Renal cortex interstitium (tissue), 11 donors: Measurements from ENCODE around the gene RIMKLA. TPM values are rescaled to one million over a fixed set of nuclear protein-coding genes. Genes with fewer than 3 reads are reported as not detected.

Source experiments
- DNase-seq, 11 donors: peaks; one replicate each; pipeline ENCODE4 v3.0.0-alpha.2; 2013; ENCODE audit warnings: low read depth in 9 of 11, low spot score in 4 of 11; ENCODE audit errors: extremely low read depth in 1 of 11
- polyA plus RNA-seq, 3 donors: library from polyadenylated mRNA; unstranded; fragments of 120-200 nt; gene quantifications; one replicate each; pipeline ENCODE4 v1.2.1, GENCODE V29; 2013; ENCODE audit not compliant: insufficient read length in 3 of 3

RIMKLA gene
- polyA plus RNA-seq, 3 donors = 0.73 to 0.92 (median 0.73) TPM

DNA sequence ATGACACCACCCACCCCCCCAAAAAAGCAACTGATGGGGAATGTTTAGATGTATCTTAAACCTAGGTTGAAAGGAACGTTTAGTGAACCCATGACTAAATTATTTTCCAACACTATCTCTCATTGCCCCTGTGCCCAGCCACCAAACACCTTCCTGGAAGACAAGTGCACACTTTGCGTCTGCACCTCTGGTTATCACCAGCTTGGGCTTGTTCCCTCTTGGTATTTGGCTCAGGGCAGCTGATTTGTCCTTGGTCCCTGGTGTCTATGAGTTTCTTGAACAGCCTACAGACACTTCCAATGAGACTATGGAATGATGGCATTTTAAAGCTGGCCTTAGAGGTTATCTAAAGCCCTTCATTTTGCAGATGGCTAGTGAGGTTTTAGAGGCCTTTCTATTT, 15.5 kb upstream of the RIMKLA start:
- no peak for DNase-seq

DNA sequence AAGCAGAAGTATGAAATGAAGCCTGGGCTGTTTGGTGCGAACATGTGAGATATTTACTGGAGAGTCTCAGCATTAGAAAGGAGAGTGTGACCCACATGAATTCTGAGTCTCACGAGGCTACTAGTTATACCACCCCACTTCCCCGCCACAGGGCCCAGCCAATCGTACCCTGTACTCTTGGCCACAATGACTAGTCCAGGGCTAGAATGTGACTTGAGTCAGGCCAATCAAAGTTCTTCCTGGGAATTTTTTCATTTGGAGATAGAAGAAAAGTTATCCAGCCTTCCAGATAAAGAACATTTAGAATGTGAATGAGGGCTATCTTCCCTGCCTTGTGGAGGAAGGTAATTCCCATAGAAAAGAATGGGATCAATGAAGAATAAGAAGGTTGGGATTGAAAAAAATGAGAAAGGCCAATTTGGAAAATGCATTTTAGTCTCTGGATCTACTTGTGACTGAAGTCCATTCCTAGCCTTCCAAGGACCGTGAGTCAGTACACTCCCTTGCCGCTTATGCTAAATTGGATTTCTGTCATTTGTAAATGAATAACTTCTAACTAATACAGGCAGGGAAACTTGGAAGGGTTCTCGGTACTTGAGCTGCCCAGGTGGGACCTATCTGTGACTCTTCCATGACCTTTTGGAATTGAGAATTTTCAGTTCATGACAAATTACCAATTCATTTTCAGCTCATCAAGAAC, 12.3 kb upstream of the RIMKLA start:
- peak in 1 of 11 donors; percentile 22 for DNase-seq

DNA sequence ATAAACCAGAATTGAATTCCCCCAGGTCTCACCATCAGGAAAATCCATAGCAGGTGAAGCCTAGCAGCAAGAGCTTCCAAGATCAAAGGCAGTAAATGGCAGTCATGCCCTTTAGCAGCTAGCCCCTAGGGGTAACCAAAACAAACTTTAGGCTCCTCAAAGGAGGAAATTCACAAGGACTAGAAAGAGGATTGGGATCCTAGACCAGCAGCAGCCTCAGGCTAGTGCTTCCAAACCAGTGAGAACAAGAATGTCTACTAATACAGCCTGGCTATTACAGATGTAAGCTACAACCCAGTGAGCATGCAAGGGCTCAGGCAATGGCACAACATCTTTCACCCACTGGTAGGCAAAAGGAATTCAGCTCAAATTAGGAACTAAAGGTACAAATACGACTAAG, 11.1 kb upstream of the RIMKLA start:
- no peak for DNase-seq

DNA sequence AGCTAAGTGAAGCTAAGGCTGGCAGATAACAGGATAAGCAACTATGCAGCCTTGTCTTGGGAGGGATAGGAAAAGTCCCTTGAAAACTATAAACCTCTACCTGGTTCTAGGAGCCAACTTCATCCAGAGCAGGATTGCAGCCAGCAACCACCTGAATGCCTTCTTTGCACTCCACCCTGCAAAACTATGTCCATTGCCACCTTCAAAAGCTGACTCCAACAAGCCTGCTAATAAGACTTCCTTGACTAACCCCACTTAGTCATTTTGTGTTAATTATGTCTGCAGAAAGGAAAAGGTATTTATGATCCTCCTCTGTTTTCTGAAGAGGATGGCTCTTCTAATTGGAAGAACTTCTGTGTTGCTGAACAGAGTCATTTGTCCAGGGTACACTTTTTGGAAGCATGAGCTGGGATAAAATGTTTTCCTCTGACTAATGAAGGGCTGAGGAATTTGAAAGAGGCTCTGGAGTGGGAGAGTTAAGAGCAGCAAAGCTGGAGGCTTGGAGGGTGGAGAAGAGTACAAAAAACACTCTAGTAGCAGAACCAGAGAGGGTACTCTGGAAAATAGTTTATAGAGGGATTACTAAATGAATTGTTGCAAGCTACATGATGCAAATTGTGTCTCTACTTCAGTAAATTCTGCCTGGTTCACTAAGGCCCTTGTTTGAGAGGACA, 9.6 kb upstream of the RIMKLA start:
- no peak for DNase-seq

DNA sequence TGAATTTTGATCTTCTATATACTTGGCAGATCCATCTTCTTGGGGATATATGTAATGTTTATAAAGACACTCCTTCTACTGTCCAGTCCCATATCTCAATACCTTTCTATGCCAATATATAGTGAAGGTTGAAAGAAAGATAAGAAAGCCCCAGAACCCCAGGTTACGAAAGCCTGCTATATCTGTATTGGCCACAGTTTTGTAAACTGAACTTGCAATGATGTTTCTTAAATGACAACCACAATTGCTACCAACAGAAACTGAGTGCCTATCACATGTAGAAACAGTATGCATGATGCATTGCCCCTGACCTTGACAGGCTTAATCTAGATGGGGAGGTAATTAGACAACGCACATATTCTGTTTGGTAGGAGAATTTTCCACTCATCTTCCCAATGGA, 7.8 kb upstream of the RIMKLA start:
- DNase-seq = no peak

DNA sequence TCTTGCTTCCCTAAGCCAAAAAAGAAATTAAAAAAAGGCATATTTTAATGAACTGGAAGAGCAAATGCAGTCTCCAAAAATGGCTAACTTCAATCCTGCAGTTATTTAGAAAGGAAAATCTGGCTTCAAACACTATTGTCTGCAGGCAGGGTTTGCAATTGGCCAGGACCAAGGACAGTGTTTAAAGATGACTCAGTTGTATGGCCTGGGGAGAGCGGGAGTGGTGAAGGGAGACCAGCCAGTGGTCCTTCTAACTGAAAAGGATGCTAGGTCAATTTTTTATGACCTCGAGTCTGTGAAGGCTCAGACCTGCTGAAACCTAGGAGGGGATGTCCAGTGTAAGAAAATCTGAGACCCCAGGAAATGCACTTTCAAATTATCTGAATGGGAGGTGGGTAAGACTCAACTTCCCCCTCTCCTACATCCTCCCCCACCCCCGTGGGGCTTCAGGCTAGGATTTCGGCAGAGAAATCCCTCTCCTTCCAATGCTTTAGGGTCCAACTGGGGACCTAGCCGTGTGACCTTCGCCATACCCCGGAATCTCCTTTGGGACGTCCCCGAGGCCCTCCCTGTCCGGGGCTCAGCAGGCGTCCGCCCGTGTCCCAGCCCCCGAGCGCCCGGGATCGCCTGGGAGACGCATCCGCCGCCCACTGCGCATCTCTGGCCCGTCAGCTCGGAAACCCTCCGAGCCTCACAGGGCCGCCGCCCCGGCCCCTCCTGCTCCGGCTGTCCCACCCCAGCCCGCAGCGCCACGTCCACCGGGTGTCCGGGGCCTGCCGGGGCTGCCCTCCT, 602 bp upstream of the RIMKLA start:
- peak in 1 of 11 donors; percentile 3 for DNase-seq

DNA sequence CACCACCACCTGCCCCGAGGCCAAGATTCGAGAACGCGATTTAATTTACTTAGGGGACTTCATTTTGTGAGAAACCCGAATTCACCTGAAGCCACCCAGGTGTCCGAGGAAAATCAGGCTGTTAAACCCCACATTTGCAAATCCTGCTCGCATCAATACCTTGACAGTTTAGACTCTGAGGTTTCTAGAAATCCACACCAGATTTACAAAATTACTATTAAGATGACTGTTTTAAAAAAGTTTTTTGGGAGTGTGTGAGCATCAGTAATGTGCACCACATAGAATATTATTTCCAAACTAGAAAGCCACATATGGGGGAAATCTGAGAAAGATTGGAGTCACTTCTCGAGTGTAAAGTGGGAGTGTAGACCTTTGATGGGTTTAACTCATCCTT, 685 bp downstream of the RIMKLA start:
- DNase-seq = no peak

DNA sequence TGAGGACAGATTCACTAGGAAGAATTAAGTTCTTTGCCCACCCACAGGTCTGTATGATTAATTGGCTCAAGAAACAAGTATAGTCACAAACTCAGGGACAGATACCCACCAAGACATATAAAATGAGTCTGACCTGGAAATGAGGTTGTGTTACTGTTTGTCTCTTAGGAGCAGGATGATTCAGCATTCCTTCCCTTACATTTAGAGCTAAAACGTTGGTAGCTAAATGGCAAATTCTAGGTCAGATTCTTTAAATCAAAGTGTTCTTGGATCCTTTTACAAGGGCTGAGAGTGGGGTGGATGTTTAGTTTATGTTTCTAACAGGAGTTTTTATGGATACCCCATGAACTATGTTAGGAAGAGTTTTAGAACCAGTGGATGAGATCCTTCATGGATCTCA, 4.7 kb downstream of the RIMKLA start:
- no peak for DNase-seq

DNA sequence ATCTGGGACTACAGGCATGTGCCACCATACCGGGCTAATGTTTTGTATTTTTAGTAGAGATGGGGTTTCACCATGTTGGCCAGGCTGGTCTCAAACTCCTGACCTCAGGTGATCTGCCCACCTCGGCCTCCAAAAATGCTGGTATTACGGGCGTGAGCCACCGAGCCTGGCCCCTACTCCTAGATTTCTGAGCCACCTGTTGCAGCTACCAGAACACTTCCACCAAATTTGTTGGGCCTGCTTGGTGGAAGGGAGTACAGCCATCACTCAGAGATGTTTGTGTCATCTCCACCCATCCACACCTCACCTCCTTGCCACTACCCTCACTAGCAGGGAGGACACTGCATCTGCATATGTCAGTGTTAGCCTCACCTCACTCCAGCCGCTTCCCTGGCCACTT, 5.5 kb downstream of the RIMKLA start:
- DNase-seq = no peak

DNA sequence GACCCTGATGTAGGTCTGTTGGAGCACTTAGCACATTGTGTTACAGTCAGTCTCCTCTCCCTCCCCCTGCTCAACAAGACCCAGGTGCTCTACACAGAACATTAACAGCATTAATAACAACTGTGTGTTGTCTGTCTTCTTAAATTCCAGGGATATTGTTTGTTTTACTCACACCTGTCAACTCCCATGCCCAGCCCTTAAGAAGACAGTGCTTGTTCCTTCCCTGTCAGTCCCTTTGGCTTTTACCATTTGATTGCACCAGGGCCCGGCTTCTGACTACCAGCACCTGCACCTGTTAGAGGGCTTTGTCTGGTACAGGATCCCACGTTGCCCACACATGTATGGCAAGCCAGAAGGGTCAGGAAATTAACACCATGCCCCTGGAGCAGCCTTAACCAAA, 11.7 kb downstream of the RIMKLA start:
- DNase-seq = no peak

DNA sequence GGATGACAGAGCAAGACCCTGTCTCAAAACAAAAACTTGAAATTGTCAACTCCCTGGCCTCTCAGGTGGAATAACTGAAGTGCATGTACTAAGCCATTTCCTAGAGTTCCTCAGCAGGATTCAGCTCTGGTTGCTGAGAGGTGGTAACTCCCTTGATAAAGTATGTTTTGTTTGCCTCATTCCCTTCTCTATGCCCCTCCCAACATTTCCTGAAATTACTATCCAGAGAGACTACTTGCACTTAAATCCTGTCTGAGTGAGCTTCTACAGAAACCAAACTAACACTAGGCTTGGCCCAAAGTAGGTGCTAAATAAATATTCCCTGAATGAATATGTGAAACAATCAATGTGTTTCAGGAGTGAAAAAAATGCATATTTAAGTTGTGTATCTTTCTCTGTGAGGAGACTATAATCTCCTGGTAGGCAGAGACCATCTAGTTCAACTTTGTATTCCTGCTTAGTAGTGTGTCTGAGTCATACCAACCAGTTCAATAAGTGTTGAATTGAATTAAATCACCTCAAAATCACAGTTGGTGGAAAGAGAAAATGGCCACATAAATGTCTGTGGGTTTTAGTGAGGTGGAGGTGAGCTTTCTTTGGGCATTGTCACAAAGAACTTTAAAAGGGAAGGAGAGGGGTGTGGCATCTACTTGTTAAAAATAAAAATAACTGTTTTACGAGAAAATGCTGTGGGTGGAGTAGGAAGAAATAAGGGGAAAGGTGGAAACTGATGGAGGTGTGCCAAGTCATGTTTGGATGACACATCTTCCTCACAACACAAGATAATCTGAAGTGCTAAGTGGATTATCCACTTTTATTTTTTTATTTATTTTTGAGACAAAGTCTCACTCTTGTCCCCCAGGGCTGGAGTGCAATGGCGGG, 12.6 kb downstream of the RIMKLA start:
- no peak for DNase-seq

DNA sequence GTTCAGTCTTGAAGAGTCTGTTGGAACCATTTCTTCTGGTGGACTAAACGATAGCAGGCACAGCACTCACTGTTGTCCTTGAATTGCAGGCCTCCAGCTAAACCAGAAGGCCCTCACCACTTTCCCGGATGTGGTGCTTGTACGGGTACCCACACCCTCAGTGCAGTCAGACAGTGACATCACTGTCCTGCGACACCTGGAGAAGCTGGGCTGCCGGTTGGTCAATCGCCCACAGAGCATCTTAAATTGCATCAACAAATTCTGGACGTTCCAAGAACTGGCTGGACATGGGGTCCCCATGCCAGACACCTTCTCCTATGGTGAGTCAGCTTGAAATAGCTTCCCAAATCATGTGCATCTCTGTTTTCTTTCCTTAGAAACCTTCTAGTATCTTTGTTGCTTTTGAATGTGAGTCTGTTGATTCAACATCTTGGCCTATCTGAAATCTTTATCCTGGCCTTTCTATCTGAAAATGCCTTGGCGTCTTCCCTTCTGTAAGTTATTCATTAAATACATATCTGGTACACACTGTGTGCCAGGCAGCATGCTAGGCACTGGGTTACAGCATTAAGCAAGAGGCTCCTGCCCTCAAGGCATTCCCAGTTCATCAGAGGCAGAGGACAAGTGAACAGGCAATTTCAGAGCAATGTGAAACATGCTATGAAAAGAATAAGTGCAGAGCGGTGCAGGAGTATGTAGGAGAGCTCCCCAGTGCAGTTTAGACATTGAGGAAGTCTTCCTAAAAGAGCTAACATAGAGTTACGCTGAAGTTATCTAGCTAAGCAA, 18.9 kb downstream of the RIMKLA start:
- DNase-seq = no peak

DNA sequence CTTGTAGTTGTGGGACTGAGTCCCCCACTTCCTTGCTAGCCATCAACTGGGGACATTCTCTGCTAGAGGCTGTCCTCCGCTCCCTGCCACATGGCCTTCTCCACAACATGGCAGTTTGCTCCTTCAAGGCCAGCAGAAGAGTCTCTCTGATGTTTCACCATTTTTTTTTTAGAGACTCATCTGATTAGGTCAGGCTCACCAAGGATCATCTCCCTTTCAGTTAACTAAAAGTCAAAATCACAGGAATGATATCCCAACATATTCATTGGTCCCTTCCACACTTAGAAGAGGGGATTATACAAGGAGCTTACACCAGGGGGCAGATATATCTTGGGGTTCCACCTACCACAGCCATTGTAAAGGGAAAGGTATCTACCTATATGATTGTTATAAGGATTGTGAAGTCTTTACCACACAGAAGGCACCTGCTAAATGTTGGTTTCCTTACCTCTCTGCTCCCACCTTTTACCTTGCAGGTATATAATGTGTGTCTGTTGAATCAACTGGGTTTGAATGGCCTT, 23.3 kb downstream of the RIMKLA start:
- DNase-seq = no peak

DNA sequence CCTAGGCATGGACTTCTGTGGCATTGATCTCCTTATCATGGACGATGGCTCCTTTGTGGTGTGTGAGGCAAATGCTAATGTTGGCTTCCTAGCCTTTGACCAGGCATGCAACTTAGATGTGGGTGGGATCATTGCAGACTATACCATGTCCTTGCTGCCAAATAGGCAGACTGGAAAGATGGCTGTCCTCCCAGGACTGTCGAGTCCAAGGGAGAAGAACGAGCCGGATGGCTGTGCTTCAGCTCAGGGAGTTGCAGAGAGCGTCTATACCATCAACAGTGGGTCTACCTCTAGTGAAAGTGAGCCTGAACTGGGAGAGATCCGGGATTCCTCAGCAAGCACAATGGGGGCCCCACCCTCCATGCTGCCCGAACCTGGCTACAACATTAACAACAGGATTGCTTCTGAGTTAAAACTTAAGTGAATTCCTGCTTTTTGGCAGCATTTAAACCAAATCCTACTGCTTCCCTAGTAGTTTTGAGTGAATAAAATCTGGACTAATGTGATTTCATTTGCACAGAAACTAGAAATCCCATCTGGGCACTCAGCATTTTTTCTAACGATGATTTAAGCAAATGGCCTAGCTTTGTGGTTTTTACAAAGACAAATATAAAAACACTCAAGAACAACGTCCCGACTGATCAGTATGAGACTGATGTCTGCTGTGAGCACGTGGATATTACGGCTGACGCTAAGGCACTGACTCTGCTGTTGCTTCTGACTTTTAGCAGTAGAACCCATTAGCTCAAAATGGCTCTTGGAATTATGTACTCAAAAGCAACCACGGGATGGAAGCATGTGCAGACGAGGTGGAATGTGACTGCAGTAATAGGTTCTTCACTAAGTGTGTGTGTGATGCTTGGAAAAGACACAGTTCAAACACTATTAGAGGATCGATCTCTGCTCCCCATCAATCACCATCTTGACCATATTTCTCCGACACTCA, 34.2 kb downstream of the RIMKLA start:
- DNase-seq = no peak

DNA sequence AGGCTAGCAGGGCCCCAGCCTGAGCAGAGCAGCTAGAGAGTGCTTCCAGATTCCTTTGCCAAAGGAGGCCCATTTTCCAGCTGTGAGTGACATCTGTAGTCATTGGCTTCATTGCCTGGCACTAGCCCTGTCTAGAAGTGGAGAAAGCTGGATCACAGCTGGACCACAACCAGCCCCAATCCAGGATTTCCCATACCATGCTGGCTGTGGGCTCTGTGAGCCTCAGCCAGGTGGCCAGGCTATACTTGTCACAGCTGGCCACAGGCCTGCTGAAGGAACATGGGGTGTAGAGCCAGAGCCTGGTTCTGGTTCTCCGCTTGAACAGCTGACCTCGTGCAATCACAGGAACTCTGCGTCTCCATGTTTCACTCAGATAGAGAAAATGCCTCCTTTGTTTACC, 36.6 kb downstream of the RIMKLA start:
- no peak for DNase-seq

DNA sequence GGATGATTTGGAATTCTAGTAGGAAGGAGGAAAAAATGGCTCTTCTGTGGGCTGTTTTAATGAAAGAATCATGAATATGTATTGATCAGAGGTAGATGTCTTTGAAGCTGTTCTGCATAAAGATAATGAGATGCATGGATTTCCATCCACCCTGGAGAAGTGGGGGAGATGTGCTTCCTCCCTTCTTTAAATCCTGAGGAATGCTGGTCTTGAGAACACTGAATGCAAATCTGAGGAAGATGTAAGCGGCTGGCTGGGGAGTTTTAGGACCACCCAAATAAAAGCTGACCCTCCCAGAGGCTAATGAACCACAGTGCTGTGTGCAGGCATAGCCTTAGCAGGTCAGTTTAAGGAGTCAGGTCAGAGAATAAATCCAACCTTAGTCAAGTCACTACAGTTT, 37.9 kb downstream of the RIMKLA start:
- no peak for DNase-seq

DNA sequence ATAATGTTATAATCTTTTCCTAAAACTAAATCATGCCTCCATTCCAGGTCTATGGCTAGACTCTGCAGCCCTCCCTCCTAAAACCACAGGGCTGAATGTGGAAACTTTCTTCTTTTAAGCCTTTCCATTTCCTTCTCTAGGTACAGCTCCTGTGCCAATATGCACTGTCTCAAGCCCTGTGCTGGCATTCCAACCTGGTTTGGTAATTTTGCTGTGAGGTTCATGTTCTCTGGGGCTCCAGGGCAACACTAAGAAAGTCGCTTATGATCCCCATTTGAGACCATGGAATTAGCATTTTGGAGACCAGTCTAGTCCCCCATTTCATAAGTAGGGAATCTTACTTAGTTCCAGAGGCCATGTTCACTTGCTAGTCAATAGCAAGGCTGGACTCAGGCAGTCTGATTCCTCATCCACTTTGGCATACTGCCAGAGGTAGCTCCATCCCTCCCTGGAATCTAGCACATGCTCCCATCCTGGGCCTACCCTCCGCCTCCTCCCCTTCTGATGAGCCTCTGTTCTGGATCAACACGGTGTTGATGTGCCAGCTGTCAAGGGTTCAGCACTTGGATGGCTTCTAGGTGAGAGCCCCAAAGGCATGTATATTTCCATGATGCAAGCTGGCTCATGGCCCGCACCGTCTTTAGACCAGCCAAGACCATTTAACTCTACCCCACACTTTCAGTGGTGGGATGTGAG, 38.7 kb downstream of the RIMKLA start:
- no peak for DNase-seq
